NCI-H187 treated with DMSO at 0.1 percent for 48 hours (cell line): Measurements from ENCODE around the gene AHNAK.
"Not testable (repeated sequence)": the region's sequence is repeated elsewhere in the genome, so short reads cannot be mapped to it uniquely, and the experiment has no call there.

Source experiments
- DNase-seq: peaks from one replicate; lab custom pipeline; 2025; lab: John Stamatoyannopoulos, UW

AHNAK gene

DNA sequence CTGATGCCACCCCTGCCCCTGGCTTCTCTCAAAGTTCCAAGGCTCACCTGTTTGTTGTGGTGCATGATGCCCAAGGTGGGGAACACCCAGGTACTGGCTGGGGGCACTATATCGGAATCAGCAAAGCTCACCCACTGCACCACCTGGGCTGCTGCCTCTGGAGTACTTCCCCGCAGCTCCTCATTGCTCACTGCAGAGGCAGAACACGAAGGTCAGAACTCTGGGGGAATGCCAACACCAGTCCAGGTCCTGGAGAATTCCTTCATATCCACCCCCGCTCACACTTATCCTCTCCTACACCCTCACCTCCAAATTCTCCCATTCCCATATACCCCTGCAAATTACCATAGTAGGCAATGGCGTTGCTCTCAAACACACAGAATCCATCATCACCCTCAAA, 24.9 kb upstream of the AHNAK start:
- DNase-seq, result not testable (repeated sequence)

DNA sequence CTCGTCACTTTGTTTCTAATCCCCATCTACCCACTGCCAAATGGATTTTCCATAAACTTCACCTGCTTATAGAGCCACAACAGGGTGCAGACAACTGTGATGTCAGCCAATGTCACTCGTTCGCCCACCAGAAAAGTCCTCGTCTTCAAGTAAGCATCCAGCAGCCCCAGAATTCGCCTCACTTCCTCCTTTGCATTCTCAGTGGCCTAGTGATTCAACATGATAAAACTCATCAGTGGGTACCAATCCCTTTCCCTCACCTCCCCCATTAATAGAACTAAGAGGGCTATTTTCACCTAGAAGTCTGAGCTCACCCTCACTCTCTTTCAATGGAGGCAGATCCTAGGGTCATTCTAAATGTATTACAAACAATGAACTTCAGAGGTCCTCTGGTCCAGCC, 24.3 kb upstream of the AHNAK start:
- not testable (repeated sequence) for DNase-seq

DNA sequence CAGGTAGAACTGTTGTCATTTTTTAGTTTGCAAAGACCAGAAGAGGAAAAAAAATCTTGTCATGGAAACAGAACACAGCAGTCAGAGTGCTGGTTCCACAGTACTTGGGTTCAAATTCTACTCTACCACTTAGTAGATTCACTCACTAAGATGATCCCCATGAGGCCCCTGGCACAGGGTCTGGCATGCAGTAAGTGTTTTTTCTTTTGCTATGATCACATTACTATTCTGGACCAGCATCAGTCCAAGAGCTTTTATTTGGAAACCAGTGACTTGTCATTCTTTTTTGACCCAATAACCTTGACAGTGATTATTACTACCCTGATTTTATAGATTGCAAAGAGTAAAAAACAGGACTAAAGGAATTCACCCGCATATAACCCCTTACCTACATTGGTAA, 23.0 kb upstream of the AHNAK start:
- no peak for DNase-seq

DNA sequence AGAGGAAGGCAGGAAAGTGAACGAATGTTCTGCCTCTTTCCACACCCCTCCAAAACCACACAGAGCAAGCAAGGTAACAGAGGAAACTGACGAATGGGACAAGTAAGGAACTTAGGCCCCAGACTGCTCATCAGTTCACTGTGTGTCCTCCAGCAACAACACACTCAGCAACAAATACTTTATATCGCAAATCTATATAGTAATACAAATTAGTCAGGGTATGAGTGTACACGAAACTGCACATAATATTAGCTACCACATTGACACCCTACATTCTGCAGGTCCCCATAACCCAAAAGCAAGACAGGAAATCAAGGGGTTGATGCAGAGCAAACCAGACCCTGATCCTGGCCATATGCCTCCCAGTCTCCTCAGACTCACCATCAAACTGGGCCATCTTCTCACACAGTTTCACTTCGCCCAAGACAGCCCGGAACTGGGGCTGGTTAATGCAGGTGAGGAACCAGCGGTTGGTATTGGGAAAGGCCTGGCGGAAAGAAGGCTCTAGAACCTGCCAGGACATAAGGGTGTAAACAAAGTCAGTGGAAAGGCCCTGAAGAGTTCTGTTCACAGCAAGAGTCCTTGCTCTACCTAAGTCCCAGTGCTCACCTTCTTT, 20.5 kb upstream of the AHNAK start:
- DNase-seq, result no peak

DNA sequence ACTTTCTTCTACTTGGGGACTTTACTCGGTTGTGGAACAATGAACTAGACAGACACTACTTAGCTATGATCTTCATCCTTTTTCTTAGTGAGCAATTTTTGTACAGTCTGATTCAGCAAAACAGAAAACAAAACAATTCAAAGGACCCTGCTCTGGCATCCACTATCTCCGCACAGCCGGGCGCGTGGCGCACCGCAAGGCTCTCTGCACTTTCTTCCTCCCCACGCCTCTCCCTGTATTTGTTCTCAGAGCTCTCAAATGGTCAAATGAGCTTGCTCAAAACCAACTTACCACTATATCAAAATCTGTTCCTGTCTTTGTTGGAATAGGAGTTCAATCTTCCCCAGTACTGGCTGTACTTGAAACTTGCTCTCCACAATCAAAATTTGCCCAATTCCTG, 19.6 kb upstream of the AHNAK start:
- no peak for DNase-seq

DNA sequence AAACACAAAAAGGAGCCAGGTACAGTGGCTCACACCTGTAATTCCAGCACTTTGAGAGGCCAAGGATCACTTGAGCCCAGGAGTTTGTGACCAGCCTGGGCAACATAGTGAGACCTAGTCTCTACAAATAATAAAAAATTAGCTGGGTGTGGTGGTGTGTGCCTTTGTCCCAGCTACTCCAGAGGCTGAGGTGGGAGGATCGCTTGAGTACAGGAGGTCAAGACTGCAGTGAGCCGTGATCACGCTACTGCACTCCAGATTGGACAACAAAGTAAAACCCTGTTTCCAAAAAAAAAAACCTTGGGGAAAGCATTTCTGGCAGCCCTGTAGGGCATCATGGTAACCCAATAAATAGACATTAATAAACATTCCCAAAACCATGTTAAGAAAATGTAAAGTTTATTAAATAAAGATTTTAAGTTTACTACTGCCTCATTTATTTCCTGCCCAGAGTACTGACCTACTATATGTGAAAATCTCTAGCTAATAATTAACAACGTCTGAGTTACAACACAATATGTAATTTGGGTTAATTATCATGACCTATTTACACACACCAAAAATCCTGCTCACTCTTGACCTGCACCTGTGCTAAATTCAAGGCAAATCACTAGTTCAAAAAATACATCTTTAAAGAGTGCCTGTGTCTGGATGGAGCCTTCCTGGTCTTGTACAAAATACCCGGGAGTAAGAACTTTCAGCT, 18.6 kb upstream of the AHNAK start:
- no peak for DNase-seq

DNA sequence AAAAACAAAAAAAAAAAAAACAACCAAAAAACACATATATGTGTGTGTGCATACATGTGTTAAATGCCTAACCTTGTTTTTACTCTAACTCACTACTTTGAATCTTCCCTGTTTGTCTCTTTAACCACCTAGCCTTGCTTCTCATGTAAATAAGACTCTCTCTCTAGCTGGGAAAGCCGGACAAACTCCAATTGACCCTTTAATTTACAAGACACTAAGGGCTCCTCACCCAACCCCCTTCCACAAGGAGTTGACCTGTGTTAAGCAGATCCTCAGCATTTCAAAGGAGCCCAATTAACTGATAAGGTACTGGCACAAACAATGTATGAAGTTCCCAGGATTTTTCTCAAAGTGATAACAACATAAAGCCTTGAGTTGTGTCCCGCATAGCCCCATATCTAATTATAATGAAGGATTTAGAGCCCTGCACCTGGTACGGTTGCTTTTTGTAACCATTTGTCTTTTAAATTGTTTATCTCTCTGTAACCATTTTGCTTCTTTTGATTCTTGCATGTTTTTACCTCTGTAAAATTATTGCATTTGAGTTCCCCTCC, 15.1 kb upstream of the AHNAK start:
- not testable (repeated sequence) for DNase-seq

DNA sequence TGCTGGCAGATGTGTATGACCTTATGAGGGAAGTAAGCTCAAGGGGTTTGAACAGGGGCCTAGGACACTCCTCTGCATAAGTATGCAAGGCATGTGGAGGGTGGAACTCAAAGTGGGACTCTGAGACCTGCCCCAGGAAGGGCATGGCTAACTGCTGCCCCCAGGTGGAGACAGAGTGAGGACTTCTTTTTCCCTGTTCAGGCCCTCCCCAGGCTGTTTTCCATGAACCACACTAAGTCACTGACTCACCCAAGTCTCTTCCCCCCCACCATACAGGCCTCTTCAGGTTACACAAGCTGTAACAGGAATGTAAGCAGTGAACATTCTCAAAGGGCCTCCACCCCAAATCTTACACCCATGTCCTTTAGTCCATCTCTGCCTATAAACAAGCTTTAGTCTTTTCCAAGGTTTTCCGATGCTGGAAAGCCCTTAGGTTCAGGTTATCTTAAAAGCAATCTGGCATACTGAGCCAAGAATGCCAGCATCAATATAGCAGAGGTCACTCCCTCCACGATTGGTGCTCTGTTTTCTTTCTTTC, 14.0 kb upstream of the AHNAK start:
- DNase-seq, result no peak

DNA sequence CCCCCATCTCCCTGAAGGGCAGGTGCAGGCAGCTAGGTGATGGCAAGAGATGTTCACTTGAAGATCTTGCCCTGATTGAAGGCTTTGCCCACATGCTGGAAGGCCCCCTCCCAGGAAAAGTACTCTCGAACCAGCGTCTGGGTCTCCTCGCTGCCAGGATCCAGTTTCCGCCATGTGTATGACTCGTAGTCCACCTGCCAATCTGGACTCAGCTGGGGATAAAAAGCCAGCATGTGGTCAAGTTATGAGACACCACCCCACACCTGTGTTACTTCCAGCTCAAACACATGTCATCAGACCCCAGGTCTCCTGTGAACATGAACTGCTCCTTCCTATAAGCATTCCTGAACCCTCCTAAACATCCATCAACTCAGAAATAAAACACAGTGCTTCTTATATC, 13.0 kb upstream of the AHNAK start:
- DNase-seq, result not testable (repeated sequence)

DNA sequence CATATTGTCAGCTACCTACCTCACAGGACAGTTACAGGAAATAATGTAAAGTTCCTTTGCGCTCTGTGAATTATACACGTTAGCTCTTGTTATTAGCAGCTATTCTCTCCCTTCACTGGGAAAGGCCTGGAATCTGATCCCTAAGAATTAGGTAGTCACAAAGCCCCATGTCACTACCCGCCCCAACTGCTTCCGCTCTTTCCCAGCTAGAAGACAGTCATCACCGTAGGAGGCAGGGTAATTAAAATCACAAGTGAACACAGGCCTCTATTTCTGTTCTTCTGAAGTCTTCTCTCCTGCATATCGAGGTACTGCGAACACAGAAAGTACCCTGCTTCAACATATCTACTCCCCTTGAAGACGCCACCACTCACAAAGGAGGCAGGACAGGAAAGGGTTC, 12.6 kb upstream of the AHNAK start:
- DNase-seq, result no peak

DNA sequence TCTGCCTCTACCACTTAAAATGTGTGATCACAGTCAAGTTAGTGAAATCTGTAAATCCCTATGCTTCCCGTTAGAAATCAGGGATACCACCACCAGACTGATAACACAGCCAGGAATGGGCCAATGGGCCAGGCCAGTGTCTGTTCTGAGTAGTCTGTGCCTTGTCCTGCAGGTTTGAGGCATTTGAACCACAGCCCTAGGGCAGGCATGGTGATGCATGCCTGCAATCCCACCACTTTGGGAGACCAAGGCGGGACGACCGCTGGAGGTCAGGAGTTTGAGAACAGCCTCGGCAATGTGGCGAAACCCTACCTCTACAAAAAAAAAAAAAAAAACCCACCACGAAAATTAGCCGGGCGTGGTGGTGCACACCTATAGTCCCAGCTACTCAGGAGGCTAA, 12.1 kb upstream of the AHNAK start:
- no peak for DNase-seq

DNA sequence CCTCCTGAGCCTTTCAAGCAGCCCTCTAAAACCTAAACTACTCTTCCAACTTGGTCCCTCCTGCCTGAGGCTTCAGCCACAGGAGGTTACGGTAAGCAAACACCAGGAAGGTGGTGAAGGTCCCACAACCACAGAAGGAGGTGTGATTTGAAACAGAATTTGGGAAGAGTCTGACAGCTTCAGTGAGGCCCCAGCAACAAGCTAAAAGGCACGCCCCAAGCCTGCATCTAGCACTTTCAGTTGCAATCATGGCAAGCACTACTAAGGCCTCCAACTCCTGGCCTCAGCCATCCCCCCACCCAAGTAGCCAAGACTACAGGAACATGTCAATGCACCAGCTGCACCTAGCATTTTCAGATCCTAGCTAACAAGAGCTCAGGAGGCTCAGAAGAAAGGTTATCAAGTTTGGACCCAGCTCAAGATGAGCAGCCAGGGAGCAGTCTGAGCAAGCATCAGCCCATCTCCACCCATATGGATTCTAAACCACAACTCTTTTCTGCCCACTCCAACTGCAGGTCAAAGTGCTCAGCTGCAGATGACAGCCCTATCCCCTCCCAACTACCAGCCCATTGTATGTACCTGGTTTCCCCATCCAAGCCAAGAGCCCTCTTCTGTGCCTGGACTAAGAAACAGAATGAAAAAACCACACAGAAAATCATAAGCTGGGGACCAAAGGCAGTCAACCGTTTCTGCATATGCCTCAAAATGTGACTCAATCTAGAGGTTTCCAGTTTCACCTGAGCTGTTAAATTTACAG, 10.4 kb upstream of the AHNAK start:
- no peak for DNase-seq

DNA sequence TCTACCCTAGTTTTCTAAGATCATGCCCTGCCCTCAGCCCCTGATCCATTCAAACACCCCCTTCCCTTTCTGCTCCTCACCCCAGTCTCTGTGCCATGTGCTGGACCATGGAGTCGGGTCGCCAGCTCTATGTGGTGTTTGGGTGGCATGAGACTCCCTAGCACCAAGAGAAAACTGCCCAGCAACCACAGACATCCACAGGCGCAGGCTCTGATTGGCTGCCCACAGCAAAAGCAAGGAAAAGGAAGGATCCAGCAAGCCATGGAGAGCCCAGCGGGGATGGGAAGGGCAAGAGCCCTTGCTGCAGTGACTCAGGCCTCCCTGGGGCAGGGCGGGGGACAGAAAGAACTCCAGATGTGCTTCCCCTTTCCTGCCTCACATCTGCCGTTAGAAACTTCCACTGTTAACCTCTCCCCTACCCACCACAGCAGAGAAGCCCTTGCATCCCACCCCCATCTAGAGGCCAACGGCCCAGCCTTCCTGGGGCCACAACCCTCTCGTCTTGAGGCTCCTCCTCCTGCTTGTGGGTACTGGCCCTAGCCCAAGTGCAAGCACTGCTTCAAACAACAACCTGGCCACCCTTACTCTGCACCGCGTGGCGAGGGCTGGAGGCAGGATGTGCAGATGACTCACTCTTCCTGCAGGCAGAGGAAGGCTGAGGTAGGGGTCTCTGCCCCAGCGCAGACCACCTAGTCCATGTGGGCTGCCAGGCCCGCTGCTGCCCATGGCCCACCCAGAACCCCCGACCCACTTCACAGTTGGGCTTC, 9.7 kb upstream of the AHNAK start:
- DNase-seq, result no peak

DNA sequence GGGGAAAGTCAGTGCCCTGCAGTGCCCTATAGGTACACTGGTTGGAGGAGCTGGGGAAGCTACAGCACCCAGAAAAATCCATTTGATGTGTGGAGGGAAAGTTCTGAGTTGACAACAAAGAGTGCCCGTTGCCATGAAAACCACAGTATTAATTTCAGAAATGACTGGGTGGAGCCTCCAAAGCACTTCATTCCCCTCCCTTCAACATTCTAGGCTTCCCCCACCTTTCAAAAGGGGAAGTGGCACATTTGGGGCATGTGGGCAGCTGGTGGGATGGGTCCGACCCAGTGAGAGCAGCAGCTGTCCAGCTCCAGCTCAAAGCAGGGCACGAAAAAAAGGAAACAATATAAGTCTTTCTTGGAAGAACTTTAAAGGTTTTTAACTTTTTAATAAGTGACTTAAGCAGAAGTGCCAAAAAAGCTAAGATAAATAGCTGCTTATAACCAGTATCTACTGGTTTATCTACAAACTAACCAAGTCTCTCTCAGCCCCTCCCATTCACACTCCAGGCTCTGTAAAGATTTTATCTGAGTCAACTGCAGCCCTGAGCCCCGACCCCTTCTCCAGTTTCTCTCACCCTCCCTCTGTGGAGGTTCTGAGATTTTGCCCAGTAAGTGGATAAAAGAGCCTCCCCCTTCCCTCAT, 9.0 kb upstream of the AHNAK start:
- no peak for DNase-seq

DNA sequence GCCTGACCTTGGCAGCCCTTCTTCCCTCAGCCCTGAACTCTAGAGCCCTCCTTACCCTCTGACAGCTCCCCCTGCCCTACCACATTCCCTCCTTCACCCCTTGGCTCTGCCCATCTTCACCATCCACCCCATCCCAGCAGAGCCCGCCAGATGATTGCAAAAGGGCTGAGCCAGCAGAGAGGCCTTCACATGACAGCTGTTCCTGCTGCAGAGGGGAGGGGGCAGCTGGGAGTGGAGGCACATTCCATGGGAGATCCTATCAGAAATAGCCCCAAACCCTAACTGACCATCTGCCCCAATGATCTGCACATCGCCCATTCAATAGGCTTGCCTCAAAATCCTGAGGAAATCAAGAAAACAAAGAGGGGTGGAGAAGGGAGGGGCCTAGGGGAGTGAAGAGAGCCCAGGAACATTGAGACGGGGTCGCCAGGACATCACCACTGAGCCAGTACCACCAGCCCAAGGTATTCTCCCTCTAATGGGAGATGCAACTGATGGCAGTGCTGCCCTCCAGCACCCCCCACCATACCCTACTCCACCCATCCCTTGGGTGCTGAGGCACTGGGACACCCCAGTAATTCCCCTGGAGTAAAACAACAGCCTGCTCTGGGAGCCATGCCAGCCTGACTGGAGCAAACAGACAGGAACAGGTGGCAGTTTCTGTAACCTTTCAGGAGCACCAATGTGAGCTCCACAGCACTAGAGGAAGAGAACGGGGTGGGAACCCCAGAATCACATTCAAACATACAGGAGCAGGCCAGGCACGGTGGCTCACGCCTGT, 8.0 kb upstream of the AHNAK start:
- no peak for DNase-seq

DNA sequence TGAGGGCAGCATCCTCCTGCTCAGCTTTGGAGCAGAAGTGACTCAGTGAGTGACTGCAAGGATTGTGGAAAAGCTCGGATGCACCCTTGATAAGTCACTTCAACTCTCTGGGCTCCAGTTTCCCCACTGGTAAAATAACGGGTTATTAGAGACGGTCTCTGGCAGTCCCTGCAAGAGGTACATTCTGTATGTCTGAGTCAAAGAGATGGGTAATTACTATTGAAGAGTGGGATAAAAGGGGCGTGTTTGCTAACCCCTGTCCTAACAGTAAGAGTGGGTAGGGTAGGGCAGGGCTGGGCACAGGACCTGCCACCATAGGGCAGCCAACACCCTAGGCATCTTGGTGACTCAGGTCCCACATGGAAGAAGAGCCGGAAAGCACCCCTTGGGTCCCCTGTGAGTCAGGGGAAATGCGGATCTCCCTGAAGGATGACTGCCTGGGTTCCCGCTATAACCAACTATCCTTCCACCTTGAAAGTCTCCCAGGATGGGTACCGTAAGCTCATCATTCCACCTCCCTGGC, 7.3 kb upstream of the AHNAK start:
- DNase-seq, result no peak

DNA sequence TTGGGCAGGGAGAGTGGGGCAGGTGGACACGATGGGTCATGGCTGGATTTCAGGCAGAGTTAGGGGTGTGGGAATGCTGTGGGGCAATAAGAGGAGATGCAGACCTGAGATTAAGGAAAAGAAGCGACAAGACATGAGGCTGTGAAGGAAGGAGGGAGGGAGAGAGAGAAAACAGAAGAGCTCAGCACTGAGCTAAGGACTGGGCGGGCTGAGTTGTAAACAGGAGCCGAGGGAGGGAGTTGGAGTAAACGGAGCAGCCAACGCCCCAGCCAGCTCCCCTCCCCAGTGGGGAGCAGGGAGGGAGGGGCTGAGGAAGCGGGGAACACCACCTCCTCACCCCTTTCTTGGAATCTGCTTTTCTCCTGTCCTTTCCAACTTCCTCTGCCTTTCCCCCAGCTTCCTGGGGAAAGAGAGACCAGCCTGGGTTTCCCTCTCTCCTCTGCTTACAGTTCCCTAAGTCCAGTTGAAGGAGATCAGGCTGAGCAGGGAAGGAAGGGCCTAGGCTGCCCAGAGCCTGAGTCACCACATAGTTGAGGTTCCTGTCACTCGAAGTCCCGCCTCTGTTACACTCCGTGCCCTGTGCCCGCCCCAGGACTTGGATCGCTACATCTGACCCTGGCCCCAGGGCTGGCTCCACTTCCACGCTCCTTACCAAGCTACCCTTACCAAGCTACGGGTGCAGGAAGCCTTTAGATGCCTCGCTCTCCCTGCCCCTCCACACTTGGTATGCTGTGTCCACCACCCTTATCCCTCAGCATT, 6.7 kb upstream of the AHNAK start:
- no peak for DNase-seq

DNA sequence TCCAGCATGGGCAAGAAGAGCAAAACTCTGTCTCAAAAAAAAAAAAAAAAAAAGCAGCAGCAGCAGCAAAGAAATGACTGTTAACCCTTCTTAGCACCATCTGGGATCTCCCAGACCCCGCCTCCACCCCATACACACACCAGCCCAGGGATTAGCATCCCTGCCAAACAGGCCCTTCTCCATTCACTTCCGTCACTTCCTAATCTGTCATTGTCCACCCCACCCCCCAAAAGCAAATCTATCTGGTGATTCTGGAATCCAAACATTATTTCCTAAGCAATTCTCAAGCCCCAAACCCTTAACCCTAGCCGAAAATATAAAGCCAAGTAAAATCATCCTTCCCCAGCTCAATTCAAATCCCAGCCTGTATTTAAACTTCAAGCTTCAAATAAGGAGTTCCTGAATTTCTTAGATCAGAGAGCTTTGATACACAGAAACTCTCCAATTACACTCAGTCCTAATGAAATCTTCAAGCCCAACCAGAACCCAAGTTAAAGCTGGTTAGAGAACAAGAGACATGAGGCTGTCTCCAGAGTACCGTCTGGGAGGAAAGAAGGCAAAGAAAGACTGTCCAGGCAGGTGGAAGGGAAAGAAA, 6.0 kb upstream of the AHNAK start:
- no peak for DNase-seq

DNA sequence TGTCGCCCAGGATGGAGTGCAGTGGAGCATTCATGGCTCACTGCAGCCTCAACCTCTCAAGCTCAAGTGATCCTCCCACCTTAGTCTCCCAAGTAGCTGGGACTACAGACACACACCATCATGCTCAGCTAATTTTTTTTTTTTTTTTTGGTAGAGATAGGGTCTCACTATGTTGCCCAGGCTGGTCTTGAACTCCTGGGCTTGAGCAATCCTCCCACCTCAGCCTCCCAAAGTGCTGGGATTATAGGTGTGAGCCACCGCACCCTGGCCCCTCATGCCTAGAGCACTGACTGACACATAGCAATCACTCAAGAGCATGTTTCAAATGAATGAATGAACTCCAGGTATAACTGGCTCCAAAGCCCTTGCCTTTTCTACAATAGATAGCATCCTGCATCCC, 3.9 kb upstream of the AHNAK start:
- DNase-seq, result not testable (repeated sequence)
